ENCODE results near the gene MPZL3.

DNA sequence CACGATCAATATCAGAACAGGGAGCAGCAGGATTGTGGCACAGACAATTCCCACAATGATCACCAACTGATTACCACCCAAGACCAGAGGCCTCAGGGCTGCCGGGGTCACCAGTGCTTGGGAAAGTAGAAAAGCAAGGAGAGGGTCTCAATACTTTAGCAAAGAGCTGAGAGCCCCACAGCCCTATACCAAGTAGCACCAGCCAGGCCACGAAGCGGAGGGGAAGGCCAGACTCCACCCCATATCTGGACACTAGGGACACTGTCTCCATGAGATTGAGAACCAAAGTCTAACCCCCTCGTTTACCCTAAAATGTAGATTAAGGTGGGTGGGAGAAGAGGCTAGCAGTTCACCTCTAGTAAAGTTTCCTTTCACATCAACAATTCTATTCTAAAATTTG lies 51.7 kb downstream of the MPZL3 start:
- TF ChIP-seq, protein P1, sequence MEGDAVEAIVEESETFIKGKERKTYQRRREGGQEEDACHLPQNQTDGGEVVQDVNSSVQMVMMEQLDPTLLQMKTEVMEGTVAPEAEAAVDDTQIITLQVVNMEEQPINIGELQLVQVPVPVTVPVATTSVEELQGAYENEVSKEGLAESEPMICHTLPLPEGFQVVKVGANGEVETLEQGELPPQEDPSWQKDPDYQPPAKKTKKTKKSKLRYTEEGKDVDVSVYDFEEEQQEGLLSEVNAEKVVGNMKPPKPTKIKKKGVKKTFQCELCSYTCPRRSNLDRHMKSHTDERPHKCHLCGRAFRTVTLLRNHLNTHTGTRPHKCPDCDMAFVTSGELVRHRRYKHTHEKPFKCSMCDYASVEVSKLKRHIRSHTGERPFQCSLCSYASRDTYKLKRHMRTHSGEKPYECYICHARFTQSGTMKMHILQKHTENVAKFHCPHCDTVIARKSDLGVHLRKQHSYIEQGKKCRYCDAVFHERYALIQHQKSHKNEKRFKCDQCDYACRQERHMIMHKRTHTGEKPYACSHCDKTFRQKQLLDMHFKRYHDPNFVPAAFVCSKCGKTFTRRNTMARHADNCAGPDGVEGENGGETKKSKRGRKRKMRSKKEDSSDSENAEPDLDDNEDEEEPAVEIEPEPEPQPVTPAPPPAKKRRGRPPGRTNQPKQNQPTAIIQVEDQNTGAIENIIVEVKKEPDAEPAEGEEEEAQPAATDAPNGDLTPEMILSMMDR (IDR thresholded peaks at IDR 0.05; ENCODE audit: poor library complexity, severe bottlenecking), result no peak
- TF ChIP-seq RAD21 (conservative IDR thresholded peaks at IDR 0.05) (no peak), TAF1 (IDR thresholded peaks at IDR 0.05; ENCODE audit: low read depth) (no peak), EP300 (conservative IDR thresholded peaks at IDR 0.05; ENCODE audit: poor library complexity, severe bottlenecking) (no peak), MXI1 (conservative IDR thresholded peaks at IDR 0.05; ENCODE audit: poor library complexity, severe bottlenecking) (no peak), SMC3 (conservative IDR thresholded peaks at IDR 0.05; ENCODE audit: poor library complexity) (no peak), POLR2AphosphoS5 (IDR thresholded peaks at IDR 0.05) (no peak)
- TF ChIP-seq, protein P2, sequence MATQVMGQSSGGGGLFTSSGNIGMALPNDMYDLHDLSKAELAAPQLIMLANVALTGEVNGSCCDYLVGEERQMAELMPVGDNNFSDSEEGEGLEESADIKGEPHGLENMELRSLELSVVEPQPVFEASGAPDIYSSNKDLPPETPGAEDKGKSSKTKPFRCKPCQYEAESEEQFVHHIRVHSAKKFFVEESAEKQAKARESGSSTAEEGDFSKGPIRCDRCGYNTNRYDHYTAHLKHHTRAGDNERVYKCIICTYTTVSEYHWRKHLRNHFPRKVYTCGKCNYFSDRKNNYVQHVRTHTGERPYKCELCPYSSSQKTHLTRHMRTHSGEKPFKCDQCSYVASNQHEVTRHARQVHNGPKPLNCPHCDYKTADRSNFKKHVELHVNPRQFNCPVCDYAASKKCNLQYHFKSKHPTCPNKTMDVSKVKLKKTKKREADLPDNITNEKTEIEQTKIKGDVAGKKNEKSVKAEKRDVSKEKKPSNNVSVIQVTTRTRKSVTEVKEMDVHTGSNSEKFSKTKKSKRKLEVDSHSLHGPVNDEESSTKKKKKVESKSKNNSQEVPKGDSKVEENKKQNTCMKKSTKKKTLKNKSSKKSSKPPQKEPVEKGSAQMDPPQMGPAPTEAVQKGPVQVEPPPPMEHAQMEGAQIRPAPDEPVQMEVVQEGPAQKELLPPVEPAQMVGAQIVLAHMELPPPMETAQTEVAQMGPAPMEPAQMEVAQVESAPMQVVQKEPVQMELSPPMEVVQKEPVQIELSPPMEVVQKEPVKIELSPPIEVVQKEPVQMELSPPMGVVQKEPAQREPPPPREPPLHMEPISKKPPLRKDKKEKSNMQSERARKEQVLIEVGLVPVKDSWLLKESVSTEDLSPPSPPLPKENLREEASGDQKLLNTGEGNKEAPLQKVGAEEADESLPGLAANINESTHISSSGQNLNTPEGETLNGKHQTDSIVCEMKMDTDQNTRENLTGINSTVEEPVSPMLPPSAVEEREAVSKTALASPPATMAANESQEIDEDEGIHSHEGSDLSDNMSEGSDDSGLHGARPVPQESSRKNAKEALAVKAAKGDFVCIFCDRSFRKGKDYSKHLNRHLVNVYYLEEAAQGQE (IDR thresholded peaks at IDR 0.05; ENCODE audit: borderline replicate concordance), result no peak

Data from neural cell (in vitro differentiated cells).